Endothelial cell (in vitro differentiated cells): Measurements from ENCODE around the gene DOCK4. TPM values are rescaled to one million over a fixed set of nuclear protein-coding genes. Genes with fewer than 3 reads are reported as not detected.

Source experiments
- DNase-seq: peaks from one replicate; pipeline ENCODE4 v3.0.0; 2021; ENCODE audit warnings: low spot score
- H3K27ac Mint-ChIP-seq: one replicate; pipeline ENCODE4 v1.8.0; 2021; ENCODE audit warnings: mixed read lengths, inconsistent platforms; ENCODE audit not compliant: unreplicated experiment
- H3K27me3 Mint-ChIP-seq: one replicate; pipeline ENCODE4 v1.8.0; 2021; ENCODE audit warnings: mild to moderate bottlenecking, moderate library complexity, mixed read lengths, inconsistent platforms; ENCODE audit not compliant: unreplicated experiment
- H3K36me3 Mint-ChIP-seq: one replicate; pipeline ENCODE4 v1.8.0; 2021; ENCODE audit warnings: mild to moderate bottlenecking, low read depth, mixed read lengths, inconsistent platforms; ENCODE audit not compliant: unreplicated experiment
- H3K4me1 Mint-ChIP-seq: one replicate; pipeline ENCODE4 v1.8.0; 2021; ENCODE audit warnings: mild to moderate bottlenecking, mixed read lengths, inconsistent platforms; ENCODE audit not compliant: unreplicated experiment
- H3K4me3 Mint-ChIP-seq: one replicate; pipeline ENCODE4 v1.8.0; 2021; ENCODE audit warnings: mild to moderate bottlenecking, mixed read lengths, inconsistent platforms; ENCODE audit not compliant: unreplicated experiment
- H3K9me3 Mint-ChIP-seq: one replicate; pipeline ENCODE4 v1.8.0; 2021; ENCODE audit warnings: mixed read lengths, inconsistent platforms; ENCODE audit not compliant: unreplicated experiment
- total RNA-seq: library from RNA; stranded (reverse); fragmentation: NEBNext Ultra II Directional; extraction: Animal tissue kit (Norgen Biotek cat#: 25700); gene quantifications from one replicate; pipeline ENCODE4 v1.2.1, GENCODE V29; 2021; ENCODE audit not compliant: unreplicated experiment
- TF ChIP-seq, protein P1 (sequence below): fragments of 200-600 bp; sonication (generic); IDR thresholded peaks from one replicate; pipeline ENCODE4 v1.5.0; 2021; ENCODE audit warnings: antibody characterized with exemption; ENCODE audit not compliant: unreplicated experiment

Gene DOCK4
- total RNA-seq, 1 donor from 2014 or later = 99.2 TPM

DNA sequence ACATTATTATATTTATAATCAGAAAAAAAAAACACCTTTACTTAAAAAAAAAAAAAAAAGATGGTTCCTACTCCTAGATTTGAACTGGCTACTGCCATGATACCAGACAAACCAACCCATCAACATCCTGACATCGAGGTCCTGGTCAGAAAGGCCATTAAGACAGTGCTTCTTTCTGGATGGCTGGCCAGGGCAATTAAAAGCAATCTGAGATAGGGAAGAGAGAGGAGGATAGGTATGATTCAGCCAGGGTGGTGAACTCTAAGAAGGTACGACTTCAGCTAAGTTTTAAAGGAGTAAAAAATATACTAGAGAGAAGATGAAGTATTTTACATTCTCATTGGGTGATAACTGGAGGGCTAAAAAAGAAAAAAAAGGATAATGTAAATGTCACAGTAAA, 139.0 kb downstream of the DOCK4 start:
- peaks cover 2% of the 10 kb centered on the region for H3K27me3 Mint-ChIP-seq
- DNase-seq = no peak
- H3K36me3 Mint-ChIP-seq = peaks cover 15% of the 10 kb centered on the region
- H3K9me3 Mint-ChIP-seq = no peaks in the 10 kb centered on the region
- H3K4me1 Mint-ChIP-seq = peaks cover 38% of the 10 kb centered on the region
- H3K4me3 Mint-ChIP-seq = no peak overlapping the region
- TF ChIP-seq, protein P1, sequence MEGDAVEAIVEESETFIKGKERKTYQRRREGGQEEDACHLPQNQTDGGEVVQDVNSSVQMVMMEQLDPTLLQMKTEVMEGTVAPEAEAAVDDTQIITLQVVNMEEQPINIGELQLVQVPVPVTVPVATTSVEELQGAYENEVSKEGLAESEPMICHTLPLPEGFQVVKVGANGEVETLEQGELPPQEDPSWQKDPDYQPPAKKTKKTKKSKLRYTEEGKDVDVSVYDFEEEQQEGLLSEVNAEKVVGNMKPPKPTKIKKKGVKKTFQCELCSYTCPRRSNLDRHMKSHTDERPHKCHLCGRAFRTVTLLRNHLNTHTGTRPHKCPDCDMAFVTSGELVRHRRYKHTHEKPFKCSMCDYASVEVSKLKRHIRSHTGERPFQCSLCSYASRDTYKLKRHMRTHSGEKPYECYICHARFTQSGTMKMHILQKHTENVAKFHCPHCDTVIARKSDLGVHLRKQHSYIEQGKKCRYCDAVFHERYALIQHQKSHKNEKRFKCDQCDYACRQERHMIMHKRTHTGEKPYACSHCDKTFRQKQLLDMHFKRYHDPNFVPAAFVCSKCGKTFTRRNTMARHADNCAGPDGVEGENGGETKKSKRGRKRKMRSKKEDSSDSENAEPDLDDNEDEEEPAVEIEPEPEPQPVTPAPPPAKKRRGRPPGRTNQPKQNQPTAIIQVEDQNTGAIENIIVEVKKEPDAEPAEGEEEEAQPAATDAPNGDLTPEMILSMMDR = no peak
- H3K27ac Mint-ChIP-seq = no peak overlapping the region

DNA sequence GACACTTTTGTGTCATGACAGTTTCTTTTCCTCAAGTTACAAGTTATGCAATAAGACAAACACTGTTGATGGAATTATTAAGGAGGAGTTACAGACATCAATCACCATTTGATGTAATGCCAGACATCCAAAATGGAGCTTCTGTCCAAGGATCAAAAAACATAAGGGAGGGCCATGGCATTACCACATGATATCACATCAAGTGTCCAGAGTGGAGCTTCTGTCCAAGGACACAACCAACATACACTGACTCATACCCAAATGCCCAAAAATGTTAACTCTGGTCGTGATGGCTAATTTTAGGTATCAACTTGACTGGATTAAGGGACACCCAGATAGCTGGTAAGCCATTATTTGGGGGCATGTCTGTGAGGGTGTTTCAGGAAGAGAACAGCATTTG, 140.4 kb downstream of the DOCK4 start:
- TF ChIP-seq, protein P1 = no peak
- H3K4me3 Mint-ChIP-seq = no peak overlapping the region
- peaks cover 37% of the 10 kb centered on the region for H3K4me1 Mint-ChIP-seq
- no peak overlapping the region for H3K27ac Mint-ChIP-seq
- H3K36me3 Mint-ChIP-seq = peaks cover 15% of the 10 kb centered on the region
- H3K9me3 Mint-ChIP-seq = no peaks in the 10 kb centered on the region
- peaks cover 2% of the 10 kb centered on the region for H3K27me3 Mint-ChIP-seq
- no peak for DNase-seq

DNA sequence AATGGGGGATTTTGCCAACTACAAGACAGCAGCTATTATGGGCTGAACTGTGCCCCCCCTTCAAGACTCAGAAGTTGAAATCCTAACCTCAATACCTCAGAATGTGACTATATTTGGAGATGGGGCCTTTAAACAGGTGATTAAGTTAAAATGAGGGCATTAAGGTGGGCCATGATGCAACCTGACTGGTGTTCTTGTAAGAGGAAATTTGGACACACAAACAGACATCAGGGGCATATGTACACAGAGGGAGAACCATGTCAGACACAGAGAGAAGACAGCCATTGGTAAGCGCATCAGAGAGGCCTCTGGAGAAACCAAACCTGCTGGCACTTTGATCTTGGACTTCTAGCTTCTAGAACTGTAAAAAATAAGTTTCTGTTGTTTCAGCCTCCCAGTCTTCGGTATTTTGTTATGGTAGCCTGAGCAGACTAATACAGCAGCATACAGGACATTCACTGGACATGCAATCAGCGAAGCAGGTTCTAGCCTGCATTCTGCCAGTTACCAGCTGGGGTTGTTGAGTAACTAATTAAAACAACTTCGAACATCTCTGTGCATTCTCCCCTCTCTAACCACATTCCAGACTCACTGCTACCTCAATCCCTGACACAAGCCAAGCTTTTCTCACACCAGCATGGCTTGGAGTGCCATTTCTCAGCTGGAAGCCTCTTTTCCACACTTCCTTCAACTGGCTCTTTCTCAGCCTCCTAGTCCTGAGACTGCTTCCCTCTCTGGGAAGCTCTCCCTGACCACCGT, 141.4 kb downstream of the DOCK4 start:
- no peak for DNase-seq
- TF ChIP-seq, protein P1 = no peak
- Mint-ChIP-seq H3K36me3 (peaks cover 15% of the 10 kb centered on the region), H3K4me1 (peaks cover 33% of the 10 kb centered on the region), H3K27ac (no peak overlapping the region), H3K27me3 (peaks cover 2% of the 10 kb centered on the region), H3K9me3 (no peaks in the 10 kb centered on the region), H3K4me3 (no peak overlapping the region)

DNA sequence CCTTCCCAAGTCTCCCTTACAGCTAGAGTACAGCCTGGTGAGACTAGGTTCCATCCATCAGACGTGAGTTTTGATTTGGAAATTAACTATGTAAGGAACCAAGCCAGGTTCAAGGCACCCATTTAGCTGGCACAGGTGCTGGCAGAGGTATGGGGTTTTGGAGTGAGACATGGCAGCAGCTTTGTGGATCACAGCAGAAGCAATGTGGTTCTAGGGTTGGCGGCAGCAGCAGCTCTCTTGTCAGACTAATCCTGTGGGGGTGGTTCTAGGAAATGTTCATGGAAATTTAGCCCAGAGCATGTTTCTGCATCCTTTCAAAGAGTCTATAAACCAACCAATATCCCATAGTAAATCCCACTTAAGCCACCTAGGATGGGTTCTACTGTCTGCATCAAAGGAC, 142.2 kb downstream of the DOCK4 start:
- DNase-seq = no peak
- H3K36me3 Mint-ChIP-seq = peaks cover 15% of the 10 kb centered on the region
- H3K27ac Mint-ChIP-seq = no peak overlapping the region
- H3K4me1 Mint-ChIP-seq = peaks cover 34% of the 10 kb centered on the region
- peak overlapping the region; percentile 4 for H3K4me3 Mint-ChIP-seq
- TF ChIP-seq, protein P1 = no peak
- H3K27me3 Mint-ChIP-seq = peaks cover 2% of the 10 kb centered on the region
- no peaks in the 10 kb centered on the region for H3K9me3 Mint-ChIP-seq

DNA sequence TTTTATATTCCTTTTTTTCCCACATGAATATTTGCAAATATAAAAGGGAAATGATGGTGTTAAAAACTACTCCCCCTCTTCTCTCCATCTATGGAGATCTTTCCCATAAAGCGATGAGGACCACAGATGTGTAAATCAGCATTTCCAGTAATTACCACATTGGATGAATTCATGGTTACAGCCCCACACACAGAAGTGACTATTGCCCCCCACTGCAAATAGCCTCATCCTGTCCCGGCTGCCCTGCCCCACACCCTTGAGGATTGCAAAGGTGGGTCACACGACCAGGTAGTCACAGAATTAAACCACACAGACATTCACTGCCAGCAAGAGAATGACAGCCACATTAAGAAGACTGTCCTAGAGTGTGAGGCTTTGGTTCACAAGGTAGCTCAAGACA, 145.1 kb downstream of the DOCK4 start:
- TF ChIP-seq, protein P1 = no peak
- peaks cover 11% of the 10 kb centered on the region for H3K36me3 Mint-ChIP-seq
- DNase-seq = no peak
- no peaks in the 10 kb centered on the region for H3K9me3 Mint-ChIP-seq
- H3K4me3 Mint-ChIP-seq = no peak overlapping the region
- H3K27me3 Mint-ChIP-seq = no peaks in the 10 kb centered on the region
- H3K4me1 Mint-ChIP-seq = peaks cover 33% of the 10 kb centered on the region
- H3K27ac Mint-ChIP-seq = peak overlapping the region; percentile 61
